ENCODE results near the gene SMIM31.

SMIM31 gene

GRCh38 chr4:164783976-164784375 is 30.0 kb downstream of the SMIM31 start:
- DNase-seq (ENCODE audit: low read depth), result no peak

GRCh38 chr4:164789047-164789446 is 35.1 kb downstream of the SMIM31 start:
- no peak for DNase-seq (ENCODE audit: low read depth)

GRCh38 chr4:164790249-164790648 is 36.3 kb downstream of the SMIM31 start:
- DNase-seq (ENCODE audit: low read depth), result no peak

GRCh38 chr4:164799410-164799809 is 45.5 kb downstream of the SMIM31 start:
- DNase-seq (ENCODE audit: low read depth), result no peak

- DNase-seq (ENCODE audit: low read depth), result no peak
Measured at GRCh38 chr4:164800786-164801185, 46.9 kb downstream of the SMIM31 start.

- no peak for DNase-seq (ENCODE audit: low read depth)
Measured at GRCh38 chr4:164802301-164802901, 48.5 kb downstream of the SMIM31 start.

GRCh38 chr4:164803702-164804101 is 49.8 kb downstream of the SMIM31 start:
- DNase-seq (ENCODE audit: low read depth), result no peak

GRCh38 chr4:164807611-164808010 is 53.7 kb downstream of the SMIM31 start:
- no peak for DNase-seq (ENCODE audit: low read depth)

- DNase-seq (ENCODE audit: low read depth), result no peak
Measured at GRCh38 chr4:164813554-164813953, 59.6 kb downstream of the SMIM31 start.

GRCh38 chr4:164815711-164816110 is 61.8 kb downstream of the SMIM31 start:
- DNase-seq (ENCODE audit: low read depth), result no peak

GRCh38 chr4:164819366-164819765 is 65.4 kb downstream of the SMIM31 start:
- DNase-seq (ENCODE audit: low read depth), result no peak

- no peak for DNase-seq (ENCODE audit: low read depth)
Measured at GRCh38 chr4:164821711-164822110, 67.8 kb downstream of the SMIM31 start.

- DNase-seq (ENCODE audit: low read depth), result no peak
Measured at GRCh38 chr4:164824581-164824980, 70.7 kb downstream of the SMIM31 start.

GRCh38 chr4:164828955-164829354 is 75.0 kb downstream of the SMIM31 start:
- DNase-seq (ENCODE audit: low read depth), result no peak

GRCh38 chr4:164846566-164846965 is 92.6 kb downstream of the SMIM31 start:
- DNase-seq (ENCODE audit: low read depth), result no peak

- DNase-seq (ENCODE audit: low read depth), result no peak
Measured at GRCh38 chr4:164847016-164847415, 93.1 kb downstream of the SMIM31 start.

- no peak for DNase-seq (ENCODE audit: low read depth)
Measured at GRCh38 chr4:164847967-164848649, 94.2 kb downstream of the SMIM31 start.
